NCI-H2081 (cell line): Measurements from ENCODE around the gene FOXO1.

Source experiments
- DNase-seq, 2 experiments: peaks; one replicate each; lab custom pipeline; 2025; lab: John Stamatoyannopoulos, UW

FOXO1 gene

GRCh38 chr13:40576369-40576768, 90.1 kb downstream of the FOXO1 start:
- DNase-seq, result no peak

- no peak for DNase-seq
Observed at GRCh38 chr13:40572961-40573360, 93.5 kb downstream of the FOXO1 start.

- DNase-seq, result no peak
Observed at GRCh38 chr13:40571338-40571963, 95.0 kb downstream of the FOXO1 start.

- DNase-seq, result no peak
Observed at GRCh38 chr13:40570930-40571329, 95.5 kb downstream of the FOXO1 start.

GRCh38 chr13:40569024-40569350, 97.5 kb downstream of the FOXO1 start:
- DNase-seq, result no peak

- no peak for DNase-seq
Observed at GRCh38 chr13:40568246-40569023, 98.0 kb downstream of the FOXO1 start.

- no peak for DNase-seq
Observed at GRCh38 chr13:40566811-40567210, 99.6 kb downstream of the FOXO1 start.

GRCh38 chr13:40565282-40566148, 100.9 kb downstream of the FOXO1 start:
- DNase-seq, result no peak

GRCh38 chr13:40564342-40565001, 102.0 kb downstream of the FOXO1 start:
- no peak for DNase-seq

- DNase-seq, result no peak
Observed at GRCh38 chr13:40563350-40564125, 102.9 kb downstream of the FOXO1 start.

- no peak for DNase-seq
Observed at GRCh38 chr13:40562975-40563349, 103.5 kb downstream of the FOXO1 start.

- no peak for DNase-seq
Observed at GRCh38 chr13:40559915-40560314, 106.5 kb downstream of the FOXO1 start.

- DNase-seq, result no peak
Observed at GRCh38 chr13:40558656-40559055, 107.8 kb downstream of the FOXO1 start.

- DNase-seq, result no peak
Observed at GRCh38 chr13:40556453-40556852, 110.0 kb downstream of the FOXO1 start.

GRCh38 chr13:40553356-40553755, 113.1 kb downstream of the FOXO1 start:
- DNase-seq, result no peak

- DNase-seq, result no peak
Observed at GRCh38 chr13:40552895-40553294, 113.5 kb downstream of the FOXO1 start.

- no peak for DNase-seq
Observed at GRCh38 chr13:40550130-40550529, 116.3 kb downstream of the FOXO1 start.

GRCh38 chr13:40549500-40550094, 116.8 kb downstream of the FOXO1 start:
- no peak for DNase-seq

GRCh38 chr13:40547591-40548315, 118.7 kb downstream of the FOXO1 start:
- DNase-seq, result no peak

GRCh38 chr13:40546047-40546446, 120.4 kb downstream of the FOXO1 start:
- DNase-seq, result no peak
